Measurements from ENCODE around the gene KCNT1. TPM values are rescaled to one million over a fixed set of nuclear protein-coding genes. Genes with fewer than 3 reads are reported as not detected.

Gene KCNT1
- total RNA-seq, 2 donors from 2014 or later: 0.34 TPM; not detected in 1

DNA sequence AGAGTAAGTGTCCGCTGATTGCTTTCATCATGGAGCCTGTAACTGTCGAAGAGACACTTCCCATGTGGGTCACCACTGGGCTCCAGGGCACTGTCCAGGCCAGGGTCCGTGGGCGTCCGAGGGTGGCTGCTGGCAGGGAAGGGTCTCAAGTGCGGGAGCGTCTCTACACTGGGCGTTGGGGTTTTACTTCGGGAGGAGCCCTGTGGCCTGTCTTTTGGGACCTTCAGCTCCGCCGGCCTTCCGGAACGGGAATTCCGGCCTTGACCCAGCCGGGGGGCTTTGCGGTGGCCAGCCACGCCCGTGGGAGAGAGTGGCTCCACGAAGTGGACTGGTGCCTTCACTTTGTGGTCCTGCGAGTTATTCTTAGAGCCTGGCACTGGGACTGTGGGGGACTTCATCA lies 119.1 kb downstream of the KCNT1 start:
- intact Hi-C loops (cut with DNase I, micrococcal nuclease): no loop called here
- no peak for DNase-seq
- no peak for ATAC-seq

DNA sequence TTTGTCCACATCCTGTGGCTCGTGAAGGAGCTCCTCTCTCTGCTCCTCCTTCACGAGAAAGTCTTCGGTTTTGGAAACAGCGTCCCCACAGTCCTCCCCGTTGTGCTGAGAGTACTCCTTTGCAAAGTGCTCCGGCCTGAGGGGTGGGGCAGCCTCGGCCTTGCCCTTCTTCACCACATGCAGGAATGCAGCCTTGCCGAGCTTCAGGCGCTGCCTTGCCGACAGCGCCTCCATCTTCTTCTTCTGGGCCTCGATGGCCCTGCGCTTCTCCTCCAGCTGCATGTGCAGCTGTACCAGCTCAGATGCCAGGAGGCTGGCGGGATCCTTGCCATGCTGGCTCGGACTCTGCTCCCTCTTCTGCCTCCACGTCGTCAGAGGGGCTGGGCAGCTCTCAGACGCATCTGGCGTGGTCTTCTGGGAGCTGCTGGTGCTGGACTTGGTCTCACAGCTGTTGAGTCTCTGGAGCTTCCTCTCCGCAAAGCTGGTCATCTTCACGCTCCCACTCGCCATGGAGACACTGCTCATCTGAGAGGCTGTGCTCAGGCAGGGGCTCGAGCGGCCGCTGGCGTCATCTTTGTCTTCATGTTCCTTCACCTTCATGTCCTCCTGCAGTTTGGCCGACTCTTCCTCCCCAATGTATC lies 119.9 kb downstream of the KCNT1 start:
- no peak for ATAC-seq
- DNase-seq: no peak

DNA sequence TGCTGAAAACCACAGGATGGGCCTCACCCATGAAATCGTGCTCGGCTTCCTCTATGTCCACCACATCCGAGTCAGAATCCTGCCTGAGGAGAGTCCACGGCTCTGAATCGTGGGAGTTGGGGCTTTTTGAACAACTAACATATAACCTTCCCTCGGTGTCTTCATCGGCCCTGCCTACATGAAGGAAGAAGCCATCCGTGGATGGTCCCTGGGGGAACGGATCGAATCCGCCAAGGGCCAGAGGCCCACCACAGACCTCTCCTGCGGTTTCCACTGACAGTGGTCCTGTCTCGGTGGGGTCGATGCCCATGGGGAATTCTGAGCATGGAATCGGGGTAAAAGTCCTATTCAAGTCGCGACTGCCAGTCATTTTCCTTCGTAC lies 120.4 kb downstream of the KCNT1 start:
- DNase-seq (no peak), ATAC-seq (no peak)
- intact Hi-C loops (cut with DNase I, micrococcal nuclease): no loop called here

More for the DNA sequence above, 119.9 kb downstream of the KCNT1 start:
- intact Hi-C loops (cut with DNase I, micrococcal nuclease): no loop called here

DNA sequence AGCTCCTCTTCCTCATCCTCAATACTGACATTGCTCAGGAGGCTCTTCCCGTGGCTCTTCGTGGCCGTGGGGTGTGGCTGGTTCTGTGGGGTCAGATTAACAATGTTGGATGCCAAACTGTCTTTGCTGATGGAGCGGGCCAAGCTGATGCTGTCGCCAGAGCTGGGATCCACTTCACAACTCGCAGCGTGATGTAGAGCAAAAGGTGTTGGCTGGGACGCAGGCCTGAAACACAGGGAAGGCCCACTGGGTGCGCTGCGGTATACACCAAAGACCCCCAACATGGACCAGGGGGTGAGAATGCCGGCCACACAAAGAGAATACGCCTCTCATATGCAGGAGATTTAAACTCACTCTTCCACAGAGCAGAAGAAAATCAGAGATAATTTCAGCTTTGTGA lies 121.1 kb downstream of the KCNT1 start:
- ATAC-seq (no peak), DNase-seq (no peak)
- intact Hi-C loops (cut with DNase I, micrococcal nuclease): no loop called here

DNA sequence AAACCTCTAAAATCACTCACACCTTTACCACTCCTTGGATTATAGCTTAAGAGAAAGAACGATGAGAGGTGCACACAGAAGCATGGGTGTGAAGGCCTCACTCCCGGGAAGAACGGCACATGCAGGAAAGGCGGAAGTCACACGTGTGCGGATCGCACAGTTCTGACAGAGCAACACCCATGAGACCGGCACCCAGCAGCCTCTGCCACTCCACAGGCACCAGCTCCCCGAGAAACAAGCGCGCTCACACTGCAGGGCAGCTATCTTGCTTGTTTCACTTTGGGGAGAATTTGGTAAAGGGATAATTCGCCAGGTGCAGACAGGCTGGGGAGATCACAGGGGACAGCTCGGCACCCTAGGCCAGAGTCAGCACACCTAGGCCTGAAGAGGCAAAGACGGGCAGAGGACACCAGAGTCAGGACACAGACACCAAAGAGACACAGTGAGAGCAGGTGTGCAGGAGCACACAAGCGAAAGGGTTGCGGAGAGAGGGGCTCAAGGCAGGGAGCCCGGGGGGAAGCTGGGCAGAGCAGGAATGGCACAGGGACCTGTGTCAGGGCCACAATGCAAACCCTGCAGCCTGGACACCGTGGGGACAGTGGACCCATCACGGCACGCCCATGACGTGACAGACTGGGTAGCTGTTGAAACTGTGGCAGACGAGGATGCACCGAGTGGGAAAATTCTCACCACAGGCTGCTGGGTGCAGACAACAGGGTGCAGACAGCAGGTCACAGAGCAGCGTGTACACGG lies 123.6 kb downstream of the KCNT1 start:
- DNase-seq (no peak), ATAC-seq (no peak)
- intact Hi-C loops (cut with DNase I, micrococcal nuclease): no loop called here

DNA sequence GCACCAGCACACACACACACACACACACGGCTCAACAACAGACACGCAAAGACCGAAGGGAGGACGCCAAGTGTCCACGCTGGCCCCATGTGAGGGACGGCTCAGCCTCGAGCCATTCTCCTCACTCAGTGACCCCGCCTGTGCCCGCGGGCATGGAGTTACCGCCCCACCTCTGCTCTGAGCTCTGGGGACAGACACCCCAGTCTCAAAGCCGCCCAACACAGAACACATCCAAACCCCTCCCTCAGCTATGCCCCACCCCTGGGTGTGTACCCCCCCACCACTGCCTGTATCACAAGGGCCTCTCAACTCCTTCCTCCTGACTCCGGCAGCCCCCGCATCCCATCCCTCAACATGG lies 124.2 kb downstream of the KCNT1 start:
- ATAC-seq: no peak
- intact Hi-C loops (cut with DNase I, micrococcal nuclease): no loop called here

DNA sequence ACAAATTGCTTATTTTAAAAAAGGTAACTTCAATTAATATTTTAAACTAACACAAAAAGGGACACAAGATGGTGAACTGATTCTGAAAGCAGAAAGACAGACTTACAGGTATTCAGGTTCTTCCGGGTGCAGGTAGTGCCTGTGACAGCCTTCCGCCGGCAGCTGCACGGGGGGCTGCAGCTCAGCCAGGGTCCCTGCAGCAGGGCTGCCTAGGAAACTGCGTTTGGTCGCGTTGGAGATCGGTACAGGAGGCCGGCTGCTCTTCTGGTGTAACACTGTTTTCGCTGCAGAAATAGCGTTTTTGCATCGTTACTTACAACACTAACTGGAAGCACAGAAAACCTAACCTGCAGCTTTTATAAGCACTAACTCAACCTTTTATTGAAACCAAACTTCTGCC lies 125.3 kb downstream of the KCNT1 start:
- intact Hi-C loops (cut with DNase I, micrococcal nuclease): no loop called here
- DNase-seq (no peak), ATAC-seq (no peak)

More for the DNA sequence above, 124.2 kb downstream of the KCNT1 start:
- DNase-seq: no peak

DNA sequence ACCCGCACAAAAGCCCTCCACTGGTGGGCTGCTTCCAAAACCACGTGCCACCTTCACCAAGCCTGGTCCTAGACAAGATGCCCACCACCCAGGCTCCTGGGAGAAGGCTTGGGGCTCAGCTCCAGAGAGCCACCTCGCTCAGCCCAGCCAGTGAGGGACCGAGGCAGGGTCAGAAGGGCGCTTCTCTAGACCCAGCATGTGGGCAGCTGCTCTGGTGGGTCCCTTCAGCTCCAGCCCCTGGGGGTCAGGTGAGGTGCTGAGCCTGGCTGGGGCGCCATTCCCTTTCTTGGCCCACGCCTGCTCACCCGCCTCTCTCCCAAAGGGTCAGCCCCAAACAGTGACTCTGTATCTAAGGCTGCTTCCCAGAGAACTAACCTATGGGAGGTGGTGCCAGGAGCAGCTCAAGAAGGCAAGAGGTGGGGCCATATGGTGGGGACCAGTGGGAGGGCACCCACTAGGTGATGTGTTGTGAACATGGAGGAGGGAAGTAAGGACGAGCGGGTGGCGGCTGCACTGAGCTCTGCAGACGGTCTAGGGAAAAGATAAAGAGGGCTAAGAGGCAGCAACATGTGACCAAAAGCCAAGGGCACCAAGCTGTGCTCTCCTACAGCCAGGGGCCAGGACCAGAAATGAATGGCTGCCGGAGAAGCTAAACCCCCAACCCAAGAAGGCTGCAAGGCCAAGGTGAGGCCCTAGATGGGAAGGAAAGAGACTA lies 126.0 kb downstream of the KCNT1 start:
- intact Hi-C loops (cut with DNase I, micrococcal nuclease): no loop called here
- no peak for DNase-seq
- no peak for ATAC-seq

DNA sequence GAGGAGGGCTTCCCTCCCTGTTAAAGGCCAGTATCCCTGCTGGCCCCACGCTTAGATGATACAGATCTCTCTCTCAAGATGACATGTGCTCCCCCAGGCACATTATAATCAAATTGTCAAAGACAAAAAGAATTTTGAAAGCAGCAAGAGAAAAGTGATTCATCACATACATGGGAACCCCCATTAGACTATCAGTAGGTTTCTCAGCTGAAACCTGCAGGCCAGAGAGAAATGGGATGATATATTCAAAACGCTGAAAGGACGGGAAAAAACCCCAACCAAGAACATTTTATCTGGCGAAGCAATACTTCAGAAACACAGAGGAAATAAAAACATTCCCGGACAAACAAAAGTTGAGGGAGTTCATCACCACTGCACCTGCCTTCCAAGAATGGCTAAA lies 126.7 kb downstream of the KCNT1 start:
- ATAC-seq (no peak), DNase-seq (no peak)
- intact Hi-C loops (cut with DNase I, micrococcal nuclease): no loop called here

DNA sequence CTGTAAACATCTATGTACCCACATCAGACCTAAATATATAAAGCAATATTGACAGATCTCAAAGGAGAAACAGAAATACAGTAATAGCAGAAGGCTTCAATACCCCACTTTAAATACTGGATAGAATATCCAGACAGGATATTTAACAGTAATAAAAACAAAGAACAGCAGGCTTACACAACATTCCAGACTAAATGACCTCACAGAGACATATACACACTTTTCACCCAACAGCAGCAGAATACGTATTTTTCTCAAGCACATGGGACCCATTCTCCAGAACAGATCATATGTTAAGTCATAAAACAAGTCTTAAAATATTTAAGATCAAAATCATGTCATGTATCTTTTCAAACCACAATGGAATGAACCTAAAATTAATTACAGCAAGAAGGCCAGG lies 128.5 kb downstream of the KCNT1 start:
- DNase-seq (no peak), ATAC-seq (no peak)
- intact Hi-C loops (cut with DNase I, micrococcal nuclease): no loop called here

DNA sequence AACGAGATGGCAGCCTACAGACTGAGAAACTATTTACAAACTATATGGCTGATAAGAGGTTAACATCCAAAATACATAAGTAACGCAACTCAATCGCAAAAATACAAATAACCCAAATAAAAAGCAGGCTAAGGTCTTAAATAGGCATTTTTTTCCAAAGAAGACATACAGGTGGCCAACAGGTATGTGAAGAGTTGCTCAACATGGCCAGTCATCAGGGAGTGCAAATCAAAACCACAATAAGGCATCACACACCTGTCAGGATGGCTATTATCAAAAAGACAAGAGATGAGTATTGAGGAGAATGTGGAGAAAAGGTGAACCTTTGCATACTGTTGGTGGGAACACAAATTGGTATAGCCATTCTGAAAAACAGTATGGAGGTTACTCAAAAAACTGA lies 131.9 kb downstream of the KCNT1 start:
- DNase-seq: no peak
- intact Hi-C loops (cut with DNase I, micrococcal nuclease): no loop called here
- no peak for ATAC-seq

DNA sequence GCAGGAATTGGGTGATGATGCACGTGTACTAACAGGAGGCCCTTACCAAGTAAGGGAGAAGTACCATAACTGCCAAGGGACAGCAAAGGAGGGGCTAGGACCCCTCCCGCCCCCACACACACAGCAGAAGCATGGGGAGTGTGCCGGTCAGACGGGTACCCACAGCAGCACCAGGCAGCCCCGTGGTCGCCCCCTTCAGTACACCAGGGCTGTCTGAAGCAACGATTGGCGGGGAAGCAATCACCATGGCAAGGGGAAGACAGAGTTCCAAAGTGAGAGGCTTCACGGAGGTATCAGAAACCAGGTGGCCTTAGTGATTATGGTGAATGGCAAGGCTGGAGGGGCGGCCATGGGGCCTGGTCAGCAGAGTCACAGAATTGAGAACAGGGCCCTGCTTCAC lies 133.1 kb downstream of the KCNT1 start:
- intact Hi-C loops (cut with DNase I, micrococcal nuclease): no loop called here
- DNase-seq: no peak
- ATAC-seq: no peak

DNA sequence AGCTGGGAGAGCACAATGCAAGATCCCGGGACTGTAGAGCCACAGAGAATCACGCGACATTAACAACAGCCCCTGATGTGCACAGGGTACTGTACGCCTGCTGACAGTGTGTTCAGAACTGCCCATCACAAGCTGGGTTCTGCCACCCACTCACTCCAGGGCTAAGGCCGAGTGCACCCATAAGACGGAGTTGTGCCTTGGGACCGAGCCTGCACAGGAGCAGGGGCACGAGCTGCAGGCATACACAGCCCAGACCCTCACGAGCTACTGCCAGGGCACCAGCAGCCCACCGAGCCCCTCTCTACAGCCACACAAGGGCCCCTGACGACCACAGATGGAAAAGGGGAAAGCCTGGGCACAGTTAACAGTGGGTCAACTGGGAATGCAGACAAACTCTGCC lies 137.5 kb downstream of the KCNT1 start:
- intact Hi-C loops (cut with DNase I, micrococcal nuclease): no loop called here
- no peak for ATAC-seq
- DNase-seq: no peak

DNA sequence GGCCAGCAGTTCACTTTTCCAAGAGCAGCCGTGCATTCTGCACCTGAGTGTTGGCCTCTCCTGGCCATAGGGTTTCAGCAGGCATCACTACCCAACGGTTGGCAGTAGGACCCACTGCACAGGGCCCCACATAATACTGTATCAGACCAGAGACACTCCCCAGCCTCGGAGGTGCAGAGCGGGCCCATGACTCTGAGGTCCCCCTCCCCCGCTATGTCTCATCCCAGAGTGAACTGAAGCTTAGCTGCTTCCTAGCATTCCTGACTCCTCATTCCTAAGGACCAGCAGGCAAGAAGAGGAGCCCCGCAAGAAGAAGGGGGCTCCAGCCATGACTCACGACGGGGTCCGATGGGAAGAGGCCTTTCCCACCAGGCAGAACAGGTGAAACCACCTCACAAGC lies 138.1 kb downstream of the KCNT1 start:
- intact Hi-C loops (cut with DNase I, micrococcal nuclease): no loop called here
- no peak for ATAC-seq
- no peak for DNase-seq

DNA sequence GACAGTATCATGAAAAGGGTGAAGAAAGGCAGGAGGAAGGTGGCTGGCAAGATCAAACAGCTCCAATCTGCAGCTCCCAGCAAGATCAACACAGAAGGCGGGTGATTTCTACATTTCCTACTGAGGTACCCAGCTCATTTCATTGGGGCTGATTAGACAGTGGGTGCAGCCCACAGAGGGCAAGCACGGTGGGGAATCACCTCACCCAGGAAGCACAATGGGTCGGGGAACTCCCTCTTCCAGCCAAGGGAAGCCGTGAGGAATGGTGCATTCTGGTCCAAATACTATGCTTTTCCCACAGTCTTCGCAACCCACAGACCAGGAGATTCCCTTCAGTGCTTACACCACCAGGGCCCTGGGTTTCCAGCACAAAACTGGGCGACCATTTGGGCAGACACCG lies 138.6 kb downstream of the KCNT1 start:
- intact Hi-C loops (cut with DNase I, micrococcal nuclease): no loop called here
- DNase-seq (no peak), ATAC-seq (no peak)

Other genes starting within 250 kb of the KCNT1 start
- 10 to 100 TPM; 20.4 to 26.3 TPM for gene PPP1R26, start 222.4 kb upstream of the KCNT1 start, total RNA-seq
- gene MRPS2, start 201.5 kb upstream of the KCNT1 start, total RNA-seq: 10 to 100 TPM; 25.4 to 35.3 TPM
- not detected for gene LCN1, start 180.7 kb upstream of the KCNT1 start, total RNA-seq
- gene OBP2A, start 156.1 kb upstream of the KCNT1 start, total RNA-seq: not detected
- gene PAEP, start 140.4 kb upstream of the KCNT1 start, total RNA-seq: not detected
- not detected for gene GLT6D1, start 62.6 kb upstream of the KCNT1 start, total RNA-seq
- not detected for gene LCN9, start 38.9 kb upstream of the KCNT1 start, total RNA-seq
- not detected for gene SOHLH1, start 2.7 kb upstream of the KCNT1 start, total RNA-seq
- gene CAMSAP1, start 205.4 kb downstream of the KCNT1 start, total RNA-seq: 10 to 100 TPM; 13.4 to 17.6 TPM